Tibial artery (tissue), 4 donors: Measurements from ENCODE around the gene AIG1.

Experiments used
- DNase-seq, 2 donors: peaks; one replicate each; pipeline ENCODE4 v3.0.0-alpha.2; 2019
- H3K27ac ChIP-seq, 2 donors: fragments of 200-600 bp; sonication (generic) in 1 of 2; 1 replicate in 1 of 2; 2 replicates in 1 of 2; pipeline ENCODE4 v1.5.1; 2018 to 2019; ENCODE audit warnings: mild to moderate bottlenecking in 1 of 2
- H3K27me3 ChIP-seq, 2 donors: fragments of 200-600 bp; sonication (generic) in 1 of 2; one replicate each; pipeline versions ENCODE4 v1.5.1 to v1.6.0; 2016 to 2019
- H3K36me3 ChIP-seq, 3 donors: fragments of 200-600 bp; sonication (generic) in 2 of 3; one replicate each; pipeline ENCODE4 v1.5.1; 2016 to 2019; ENCODE audit warnings: mild to moderate bottlenecking in 2 of 3
- H3K4me1 ChIP-seq, 4 donors: fragments of 200-600 bp; sonication (generic) in 2 of 4; 1 replicate in 3 of 4; 2 replicates in 1 of 4; pipeline ENCODE4 v1.5.1; 2016 to 2019
- H3K4me3 ChIP-seq, 2 donors: fragments of 200-600 bp; sonication (generic) in 1 of 2; 1 replicate in 1 of 2; 2 replicates in 1 of 2; pipeline ENCODE4 v1.5.1; 2018 to 2019; ENCODE audit warnings: mild to moderate bottlenecking in 2 of 2
- H3K9me3 ChIP-seq, 3 donors: fragments of 200-600 bp; sonication (generic) in 1 of 3; one replicate each; pipeline ENCODE4 v1.5.1; 2016 to 2019
- intact Hi-C: fragments of 100-400 bp; cut with DNase I; formaldehyde crosslinking; loops from one replicate; pipeline ENCODE4 v1.15.0; 2023; ENCODE audit warnings: low total_unique reads
- TF ChIP-seq, protein P1 (sequence below), 2 experiments: fragments of 200-600 bp in 1 of 2; fragments of 450-650 bp in 1 of 2; IDR thresholded peaks; one replicate each; pipeline ENCODE4 v1.5.1; 2017 to 2019; ENCODE audit warnings: antibody characterized with exemption in 2 of 2, mild to moderate bottlenecking in 1 of 2, moderate library complexity in 1 of 2

AIG1 gene

DNA sequence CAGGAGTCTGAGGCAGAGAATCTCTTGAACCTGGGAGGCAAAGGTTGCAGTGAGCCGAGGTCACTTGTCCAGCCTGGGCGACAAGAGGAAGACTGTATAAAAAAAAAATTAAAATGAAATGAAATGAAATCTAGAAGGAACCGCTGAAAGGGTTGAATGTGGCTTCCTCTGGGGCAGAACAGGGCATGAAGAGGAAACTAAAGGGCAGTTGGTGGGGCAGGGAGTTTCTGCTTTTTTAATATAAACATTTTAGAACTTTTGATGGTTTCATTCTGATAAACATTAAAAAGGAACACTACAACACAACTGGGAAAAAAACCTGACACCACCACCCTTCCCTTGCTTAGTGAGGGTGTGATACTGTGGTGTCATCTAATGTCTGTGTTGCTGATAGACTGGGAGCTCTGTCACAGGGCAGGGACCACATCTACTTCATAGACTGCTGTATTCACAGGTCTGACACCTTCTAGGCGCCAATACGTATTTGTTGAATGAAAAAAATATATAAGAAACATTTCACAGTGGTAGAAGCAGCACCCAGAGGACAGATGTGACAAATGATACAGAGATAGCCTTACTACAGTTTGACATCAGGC is 260.9 kb downstream of the AIG1 start:
- TF ChIP-seq, protein P1, sequence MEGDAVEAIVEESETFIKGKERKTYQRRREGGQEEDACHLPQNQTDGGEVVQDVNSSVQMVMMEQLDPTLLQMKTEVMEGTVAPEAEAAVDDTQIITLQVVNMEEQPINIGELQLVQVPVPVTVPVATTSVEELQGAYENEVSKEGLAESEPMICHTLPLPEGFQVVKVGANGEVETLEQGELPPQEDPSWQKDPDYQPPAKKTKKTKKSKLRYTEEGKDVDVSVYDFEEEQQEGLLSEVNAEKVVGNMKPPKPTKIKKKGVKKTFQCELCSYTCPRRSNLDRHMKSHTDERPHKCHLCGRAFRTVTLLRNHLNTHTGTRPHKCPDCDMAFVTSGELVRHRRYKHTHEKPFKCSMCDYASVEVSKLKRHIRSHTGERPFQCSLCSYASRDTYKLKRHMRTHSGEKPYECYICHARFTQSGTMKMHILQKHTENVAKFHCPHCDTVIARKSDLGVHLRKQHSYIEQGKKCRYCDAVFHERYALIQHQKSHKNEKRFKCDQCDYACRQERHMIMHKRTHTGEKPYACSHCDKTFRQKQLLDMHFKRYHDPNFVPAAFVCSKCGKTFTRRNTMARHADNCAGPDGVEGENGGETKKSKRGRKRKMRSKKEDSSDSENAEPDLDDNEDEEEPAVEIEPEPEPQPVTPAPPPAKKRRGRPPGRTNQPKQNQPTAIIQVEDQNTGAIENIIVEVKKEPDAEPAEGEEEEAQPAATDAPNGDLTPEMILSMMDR (IDR thresholded peaks at IDR 0.05) = no peak

DNA sequence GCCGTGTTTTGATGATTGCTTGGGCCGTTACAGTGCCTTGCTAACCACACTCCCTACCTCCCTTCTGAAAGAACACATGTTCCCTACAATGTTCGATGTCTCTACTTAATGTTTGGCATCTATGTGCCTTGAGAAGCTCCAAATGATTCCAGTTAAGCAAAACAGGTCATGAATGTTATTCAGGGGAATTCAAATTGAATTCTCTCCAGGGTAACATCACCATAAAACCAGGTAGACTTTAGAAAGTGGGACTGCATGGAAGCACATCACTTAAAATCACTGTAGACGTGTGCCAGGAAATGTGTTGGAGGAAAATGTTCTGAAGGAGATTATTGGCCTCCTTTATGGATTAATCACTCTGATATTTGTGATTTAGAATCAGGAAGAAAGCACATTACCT is 261.7 kb downstream of the AIG1 start:
- Histone ChIP-seq H3K36me3 (no peaks in the 10 kb centered on the region), H3K27me3 (no peaks in the 10 kb centered on the region), H3K4me1 (no peaks in the 10 kb centered on the region), H3K4me3 (no peak overlapping the region), H3K27ac (no peak overlapping the region), H3K9me3 (no peaks in the 10 kb centered on the region)
- TF ChIP-seq, protein P1 (IDR thresholded peaks at IDR 0.05) = no peak
- no peak for DNase-seq
- intact Hi-C loops = no loop called here

More for the DNA sequence above, 260.9 kb downstream of the AIG1 start:
- no peak for DNase-seq
- Histone ChIP-seq H3K4me3 (no peak overlapping the region), H3K4me1 (no peaks in the 10 kb centered on the region), H3K9me3 (no peaks in the 10 kb centered on the region), H3K36me3 (no peaks in the 10 kb centered on the region), H3K27me3 (no peaks in the 10 kb centered on the region), H3K27ac (no peak overlapping the region)
- intact Hi-C loops = no loop called here

DNA sequence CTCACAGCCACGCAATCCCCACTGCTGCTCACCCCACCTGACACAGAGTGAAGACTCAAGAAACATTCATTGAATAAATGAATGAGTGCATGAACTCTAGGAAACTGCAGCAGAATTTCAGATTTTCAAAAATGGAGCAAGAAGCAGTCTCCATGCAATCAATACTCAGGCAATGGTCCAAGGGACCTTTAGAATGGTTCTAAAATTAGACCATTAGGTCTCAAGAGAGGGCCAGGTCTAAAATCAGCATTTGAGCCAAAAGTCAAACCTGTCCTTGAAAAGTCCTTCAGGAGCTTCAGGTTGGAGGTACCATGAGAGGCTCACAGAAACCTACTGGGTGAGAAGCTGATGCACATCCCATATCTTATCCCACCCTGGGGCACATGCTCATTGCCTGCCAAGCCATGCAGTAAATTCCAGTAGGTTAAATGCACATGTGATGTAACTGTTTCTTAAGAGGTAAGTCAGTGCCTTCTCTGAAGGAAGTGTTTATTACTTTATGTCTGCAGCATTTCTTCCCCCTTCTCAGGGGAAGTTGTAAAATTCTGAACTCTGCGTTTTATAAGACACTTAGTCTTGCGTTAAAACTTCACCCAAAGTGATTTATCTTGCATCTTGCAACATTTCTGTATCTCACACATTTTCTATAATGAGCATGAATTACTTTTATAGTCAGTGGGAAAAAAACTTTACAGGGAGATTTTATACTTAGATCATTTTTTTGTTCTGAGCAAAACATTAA is 263.2 kb downstream of the AIG1 start:
- TF ChIP-seq, protein P1 (IDR thresholded peaks at IDR 0.05) = no peak
- no peak overlapping the region for H3K27ac ChIP-seq
- no peak for DNase-seq
- intact Hi-C loops = no loop called here
- H3K4me3 ChIP-seq = no peak overlapping the region
- H3K27me3 ChIP-seq = no peaks in the 10 kb centered on the region
- no peaks in the 10 kb centered on the region for H3K9me3 ChIP-seq
- H3K4me1 ChIP-seq = no peaks in the 10 kb centered on the region
- no peaks in the 10 kb centered on the region for H3K36me3 ChIP-seq

DNA sequence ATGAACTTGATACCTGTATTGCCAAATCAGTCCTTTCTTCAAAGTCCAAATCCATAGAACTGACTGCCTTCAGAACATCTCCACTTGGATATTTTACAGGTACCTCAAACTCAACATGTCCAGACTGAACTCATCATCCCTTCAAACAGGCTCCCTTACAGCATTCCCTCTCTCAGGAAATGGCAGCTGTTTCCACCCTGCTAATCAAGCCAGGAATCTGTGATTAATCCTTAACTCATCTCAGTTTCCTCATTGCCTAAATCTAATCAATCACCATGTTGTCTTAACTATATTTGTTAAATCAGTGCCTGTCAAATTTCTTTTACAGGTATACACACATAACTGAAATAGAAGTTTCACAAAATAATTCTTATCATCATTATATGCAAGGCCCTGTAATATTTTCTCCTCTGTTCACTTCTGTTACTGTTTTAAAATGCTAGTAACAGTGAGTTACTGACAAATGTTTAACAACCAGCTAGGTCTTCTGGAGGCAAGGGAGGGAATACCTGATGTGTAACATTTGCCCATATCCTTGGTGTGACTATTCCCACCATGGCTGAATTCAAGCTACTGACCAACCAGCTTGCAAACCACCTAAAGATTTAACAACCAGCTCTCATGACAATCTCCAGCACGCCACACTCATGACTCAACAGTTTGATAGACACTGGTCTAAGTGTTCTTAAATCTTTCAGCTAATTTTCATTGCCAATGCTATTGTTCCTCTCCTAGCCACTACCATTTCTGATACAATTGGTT is 264.9 kb downstream of the AIG1 start:
- Histone ChIP-seq H3K27ac (no peak overlapping the region), H3K36me3 (no peaks in the 10 kb centered on the region), H3K4me1 (no peaks in the 10 kb centered on the region), H3K9me3 (no peaks in the 10 kb centered on the region), H3K4me3 (no peak overlapping the region), H3K27me3 (no peaks in the 10 kb centered on the region)
- no peak for DNase-seq
- intact Hi-C loops = no loop called here
- TF ChIP-seq, protein P1 (IDR thresholded peaks at IDR 0.05) = no peak

DNA sequence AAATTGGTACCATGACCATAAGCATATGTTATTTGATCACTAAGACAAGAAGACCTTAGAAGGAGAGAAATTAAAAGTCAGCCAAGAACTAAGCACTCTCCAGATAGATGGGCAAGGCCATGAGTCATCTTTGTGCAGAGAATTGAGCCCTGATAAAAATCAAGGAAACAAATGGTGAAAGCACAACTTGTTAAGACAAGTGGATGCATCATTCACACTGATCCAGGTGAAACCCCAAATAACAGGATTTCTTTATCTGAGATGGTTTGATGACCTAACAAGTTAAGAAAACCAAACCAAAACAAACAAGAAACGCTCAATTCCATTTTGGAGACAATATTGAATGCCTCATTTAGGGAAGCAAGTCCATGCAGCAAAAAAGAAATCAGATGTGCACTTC is 268.2 kb downstream of the AIG1 start:
- intact Hi-C loops = no loop called here
- no peak overlapping the region for H3K27ac ChIP-seq
- no peak overlapping the region for H3K4me3 ChIP-seq
- no peaks in the 10 kb centered on the region for H3K9me3 ChIP-seq
- no peaks in the 10 kb centered on the region for H3K4me1 ChIP-seq
- TF ChIP-seq, protein P1 (IDR thresholded peaks at IDR 0.05) = no peak
- H3K36me3 ChIP-seq = peaks cover 0 to 8% (median 0%) of the 10 kb centered on the region in 3 donors
- DNase-seq = no peak
- H3K27me3 ChIP-seq = no peaks in the 10 kb centered on the region
